ENCODE results near the gene RBM38. TPM values are rescaled to one million over a fixed set of nuclear protein-coding genes. Genes with fewer than 3 reads are reported as not detected.
"Not testable (repeated sequence)": the region's sequence is repeated elsewhere in the genome, so short reads cannot be mapped to it uniquely, and the experiment has no call there.

RBM38 gene
- total RNA-seq, 4 donors from 2014 or later, result 9.6 to 15.5 (median 12.8) TPM

- Histone ChIP-seq H3K27ac (no peak overlapping the region), H3K36me3 (no peaks in the 10 kb centered on the region), H3K27me3 (no peaks in the 10 kb centered on the region), H3K4me1 (peaks cover 0 to 23% (median 17%) of the 10 kb centered on the region in 4 donors), H3K9me3 (no peaks in the 10 kb centered on the region), H3K4me3 (no peak overlapping the region)
- no peak for DNase-seq
- no peak for TF ChIP-seq CTCF (IDR thresholded peaks at IDR 0.05)
These were observed 38.5 kb downstream of the RBM38 start for GRCh38 chr20:57429580-57430200.

GRCh38 chr20:57430201-57430596, 39.0 kb downstream of the RBM38 start:
- not testable (repeated sequence) for DNase-seq, H3K9me3 ChIP-seq, H3K4me3 ChIP-seq, H3K27ac ChIP-seq, H3K36me3 ChIP-seq, H3K27me3 ChIP-seq
- H3K4me1 ChIP-seq, result peaks cover 0 to 28% (median 19%) of the 10 kb centered on the region in 4 donors

GRCh38 chr20:57431539-57431835, 40.3 kb downstream of the RBM38 start:
- no peak overlapping the region for H3K27ac ChIP-seq
- DNase-seq, result no peak
- TF ChIP-seq POLR2A (IDR thresholded peaks at IDR 0.05) (no peak), CTCF (IDR thresholded peaks at IDR 0.05) (no peak)
- no peaks in the 10 kb centered on the region for H3K27me3 ChIP-seq
- no peaks in the 10 kb centered on the region for H3K36me3 ChIP-seq
- H3K9me3 ChIP-seq, result no peaks in the 10 kb centered on the region
- peaks cover 0 to 30% (median 22%) of the 10 kb centered on the region in 4 donors for H3K4me1 ChIP-seq
- H3K4me3 ChIP-seq, result no peak overlapping the region

- Histone ChIP-seq H3K4me3 (no peak overlapping the region), H3K4me1 (peaks cover 0 to 30% (median 22%) of the 10 kb centered on the region in 4 donors), H3K27me3 (no peaks in the 10 kb centered on the region), H3K36me3 (no peaks in the 10 kb centered on the region), H3K27ac (peak overlapping the region in 1 of 4 donors; percentile 60), H3K9me3 (no peaks in the 10 kb centered on the region)
- DNase-seq, result no peak
- TF ChIP-seq CTCF (IDR thresholded peaks at IDR 0.05), result no peak
- TF ChIP-seq POLR2A (IDR thresholded peaks at IDR 0.05), result no peak
These were observed 41.3 kb downstream of the RBM38 start for GRCh38 chr20:57432480-57432861.

GRCh38 chr20:57432862-57433491, 41.8 kb downstream of the RBM38 start:
- DNase-seq, result peak; percentile 70 to 89 (median 83)
- Histone ChIP-seq H3K27ac (peak overlapping the region in 1 of 4 donors; percentile 60), H3K4me1 (peaks cover 0 to 30% (median 22%) of the 10 kb centered on the region in 4 donors), H3K9me3 (no peaks in the 10 kb centered on the region), H3K4me3 (no peak overlapping the region), H3K36me3 (no peaks in the 10 kb centered on the region), H3K27me3 (no peaks in the 10 kb centered on the region)
- TF ChIP-seq CTCF (IDR thresholded peaks at IDR 0.05) (no peak), POLR2A (IDR thresholded peaks at IDR 0.05) (no peak)

GRCh38 chr20:57433657-57434389, 42.6 kb downstream of the RBM38 start:
- H3K36me3 ChIP-seq, result no peaks in the 10 kb centered on the region
- H3K4me3 ChIP-seq, result no peak overlapping the region
- H3K4me1 ChIP-seq, result peaks cover 0 to 30% (median 22%) of the 10 kb centered on the region in 4 donors
- peak overlapping the region in 1 of 4 donors; percentile 60 for H3K27ac ChIP-seq
- DNase-seq, result no peak
- H3K27me3 ChIP-seq, result no peaks in the 10 kb centered on the region
- TF ChIP-seq POLR2A (IDR thresholded peaks at IDR 0.05) (no peak), CTCF (IDR thresholded peaks at IDR 0.05) (no peak)
- H3K9me3 ChIP-seq, result no peaks in the 10 kb centered on the region

All from Peyer's patch (tissue), 4 donors.